Measurements from ENCODE around the gene FARP1.

The FARP1 gene

GRCh38 chr13:98462241-98462882 is 319.5 kb downstream of the FARP1 start:
- no peak overlapping the region for H3K4me3 ChIP-seq (ENCODE audit: low read depth, low read length)
- H3K27me3 ChIP-seq (ENCODE audit: insufficient read depth, low read length): no peaks in the 10 kb centered on the region
- H3K79me2 ChIP-seq (ENCODE audit: control insufficient read depth, insufficient read depth, low read length, unreplicated experiment): peaks cover 13% of the 10 kb centered on the region
- H3K27ac ChIP-seq (ENCODE audit: low read depth, low read length): no peak overlapping the region
- peaks cover 22% of the 10 kb centered on the region; the same call in 1 of the 2 replicates for H3K36me3 ChIP-seq (ENCODE audit: insufficient read depth, low read length)
- H3K4me1 ChIP-seq (ENCODE audit: control insufficient read depth, insufficient read depth, low read length, unreplicated experiment): no peaks in the 10 kb centered on the region
- no peak overlapping the region for H2AFZ ChIP-seq (ENCODE audit: low read length, unreplicated experiment)

- Histone ChIP-seq H3K27ac (ENCODE audit: low read depth, low read length) (no peak overlapping the region), H3K4me3 (ENCODE audit: low read depth, low read length) (no peak overlapping the region), H3K27me3 (ENCODE audit: insufficient read depth, low read length) (no peaks in the 10 kb centered on the region), H2AFZ (ENCODE audit: low read length, unreplicated experiment) (no peak overlapping the region), H3K79me2 (ENCODE audit: control insufficient read depth, insufficient read depth, low read length, unreplicated experiment) (peaks cover 16% of the 10 kb centered on the region), H3K36me3 (ENCODE audit: insufficient read depth, low read length) (peaks cover 22% of the 10 kb centered on the region; the same call in 1 of the 2 replicates), H3K4me1 (ENCODE audit: control insufficient read depth, insufficient read depth, low read length, unreplicated experiment) (no peaks in the 10 kb centered on the region)
Observed at GRCh38 chr13:98462946-98463345, 320.1 kb downstream of the FARP1 start.

- no peaks in the 10 kb centered on the region for H3K27me3 ChIP-seq (ENCODE audit: insufficient read depth, low read length)
- no peak overlapping the region for H2AFZ ChIP-seq (ENCODE audit: low read length, unreplicated experiment)
- H3K79me2 ChIP-seq (ENCODE audit: control insufficient read depth, insufficient read depth, low read length, unreplicated experiment): peaks cover 20% of the 10 kb centered on the region
- H3K4me3 ChIP-seq (ENCODE audit: low read depth, low read length): no peak overlapping the region
- H3K4me1 ChIP-seq (ENCODE audit: control insufficient read depth, insufficient read depth, low read length, unreplicated experiment): no peaks in the 10 kb centered on the region
- H3K27ac ChIP-seq (ENCODE audit: low read depth, low read length): no peak overlapping the region
- peaks cover 14% of the 10 kb centered on the region; the same call in 1 of the 2 replicates for H3K36me3 ChIP-seq (ENCODE audit: insufficient read depth, low read length)
Observed at GRCh38 chr13:98466634-98467236, 323.8 kb downstream of the FARP1 start.

GRCh38 chr13:98467263-98467985 is 324.5 kb downstream of the FARP1 start:
- H3K4me1 ChIP-seq (ENCODE audit: control insufficient read depth, insufficient read depth, low read length, unreplicated experiment): no peaks in the 10 kb centered on the region
- no peak overlapping the region for H2AFZ ChIP-seq (ENCODE audit: low read length, unreplicated experiment)
- H3K4me3 ChIP-seq (ENCODE audit: low read depth, low read length): no peak overlapping the region
- H3K36me3 ChIP-seq (ENCODE audit: insufficient read depth, low read length): peaks cover 18% of the 10 kb centered on the region; the same call in 1 of the 2 replicates
- H3K79me2 ChIP-seq (ENCODE audit: control insufficient read depth, insufficient read depth, low read length, unreplicated experiment): peaks cover 17% of the 10 kb centered on the region
- H3K27ac ChIP-seq (ENCODE audit: low read depth, low read length): no peak overlapping the region
- no peaks in the 10 kb centered on the region for H3K27me3 ChIP-seq (ENCODE audit: insufficient read depth, low read length)

- no peaks in the 10 kb centered on the region for H3K4me1 ChIP-seq (ENCODE audit: control insufficient read depth, insufficient read depth, low read length, unreplicated experiment)
- no peaks in the 10 kb centered on the region for H3K27me3 ChIP-seq (ENCODE audit: insufficient read depth, low read length)
- H3K4me3 ChIP-seq (ENCODE audit: low read depth, low read length): no peak overlapping the region
- no peak overlapping the region for H3K27ac ChIP-seq (ENCODE audit: low read depth, low read length)
- H3K79me2 ChIP-seq (ENCODE audit: control insufficient read depth, insufficient read depth, low read length, unreplicated experiment): peaks cover 16% of the 10 kb centered on the region
- H2AFZ ChIP-seq (ENCODE audit: low read length, unreplicated experiment): no peak overlapping the region
- H3K36me3 ChIP-seq (ENCODE audit: insufficient read depth, low read length): peaks cover 20% of the 10 kb centered on the region; the same call in 1 of the 2 replicates
Observed at GRCh38 chr13:98468361-98468760, 325.5 kb downstream of the FARP1 start.

GRCh38 chr13:98468929-98469328 is 326.0 kb downstream of the FARP1 start:
- Histone ChIP-seq H3K79me2 (ENCODE audit: control insufficient read depth, insufficient read depth, low read length, unreplicated experiment) (peaks cover 13% of the 10 kb centered on the region), H3K27me3 (ENCODE audit: insufficient read depth, low read length) (no peaks in the 10 kb centered on the region), H3K4me1 (ENCODE audit: control insufficient read depth, insufficient read depth, low read length, unreplicated experiment) (no peaks in the 10 kb centered on the region), H3K4me3 (ENCODE audit: low read depth, low read length) (no peak overlapping the region), H3K27ac (ENCODE audit: low read depth, low read length) (no peak overlapping the region), H3K36me3 (ENCODE audit: insufficient read depth, low read length) (peaks cover 20% of the 10 kb centered on the region), H2AFZ (ENCODE audit: low read length, unreplicated experiment) (no peak overlapping the region)

GRCh38 chr13:98470920-98471319 is 328.0 kb downstream of the FARP1 start:
- Histone ChIP-seq H3K27ac (ENCODE audit: low read depth, low read length) (no peak overlapping the region), H3K79me2 (ENCODE audit: control insufficient read depth, insufficient read depth, low read length, unreplicated experiment) (peaks cover 18% of the 10 kb centered on the region), H3K4me1 (ENCODE audit: control insufficient read depth, insufficient read depth, low read length, unreplicated experiment) (peaks cover 4% of the 10 kb centered on the region), H2AFZ (ENCODE audit: low read length, unreplicated experiment) (no peak overlapping the region), H3K36me3 (ENCODE audit: insufficient read depth, low read length) (peaks cover 18% of the 10 kb centered on the region), H3K4me3 (ENCODE audit: low read depth, low read length) (no peak overlapping the region), H3K27me3 (ENCODE audit: insufficient read depth, low read length) (no peaks in the 10 kb centered on the region)

- Histone ChIP-seq H3K27me3 (ENCODE audit: insufficient read depth, low read length) (no peaks in the 10 kb centered on the region), H3K4me1 (ENCODE audit: control insufficient read depth, insufficient read depth, low read length, unreplicated experiment) (peaks cover 13% of the 10 kb centered on the region), H3K79me2 (ENCODE audit: control insufficient read depth, insufficient read depth, low read length, unreplicated experiment) (peaks cover 22% of the 10 kb centered on the region), H2AFZ (ENCODE audit: low read length, unreplicated experiment) (no peak overlapping the region), H3K36me3 (ENCODE audit: insufficient read depth, low read length) (peaks cover 18% of the 10 kb centered on the region), H3K27ac (ENCODE audit: low read depth, low read length) (no peak overlapping the region), H3K4me3 (ENCODE audit: low read depth, low read length) (no peak overlapping the region)
Observed at GRCh38 chr13:98471934-98472333, 329.0 kb downstream of the FARP1 start.

GRCh38 chr13:98473135-98473787 is 330.4 kb downstream of the FARP1 start:
- Histone ChIP-seq H3K4me3 (ENCODE audit: low read depth, low read length) (no peak overlapping the region), H2AFZ (ENCODE audit: low read length, unreplicated experiment) (no peak overlapping the region), H3K79me2 (ENCODE audit: control insufficient read depth, insufficient read depth, low read length, unreplicated experiment) (peaks cover 27% of the 10 kb centered on the region), H3K4me1 (ENCODE audit: control insufficient read depth, insufficient read depth, low read length, unreplicated experiment) (peaks cover 23% of the 10 kb centered on the region), H3K27me3 (ENCODE audit: insufficient read depth, low read length) (no peaks in the 10 kb centered on the region), H3K27ac (ENCODE audit: low read depth, low read length) (no peak overlapping the region), H3K36me3 (ENCODE audit: insufficient read depth, low read length) (peaks cover 18% of the 10 kb centered on the region)

- Histone ChIP-seq H2AFZ (ENCODE audit: low read length, unreplicated experiment) (no peak overlapping the region), H3K79me2 (ENCODE audit: control insufficient read depth, insufficient read depth, low read length, unreplicated experiment) (peaks cover 32% of the 10 kb centered on the region), H3K27me3 (ENCODE audit: insufficient read depth, low read length) (no peaks in the 10 kb centered on the region), H3K4me3 (ENCODE audit: low read depth, low read length) (no peak overlapping the region), H3K4me1 (ENCODE audit: control insufficient read depth, insufficient read depth, low read length, unreplicated experiment) (peaks cover 28% of the 10 kb centered on the region), H3K27ac (ENCODE audit: low read depth, low read length) (no peak overlapping the region), H3K36me3 (ENCODE audit: insufficient read depth, low read length) (peaks cover 18% of the 10 kb centered on the region)
Observed at GRCh38 chr13:98473788-98474144, 330.9 kb downstream of the FARP1 start.

Data from ACC112 (cell line).